ENCODE data around the gene TFE3. TPM values are rescaled to one million over a fixed set of nuclear protein-coding genes. Genes with fewer than 3 reads are reported as not detected.

Gene TFE3, protein sequence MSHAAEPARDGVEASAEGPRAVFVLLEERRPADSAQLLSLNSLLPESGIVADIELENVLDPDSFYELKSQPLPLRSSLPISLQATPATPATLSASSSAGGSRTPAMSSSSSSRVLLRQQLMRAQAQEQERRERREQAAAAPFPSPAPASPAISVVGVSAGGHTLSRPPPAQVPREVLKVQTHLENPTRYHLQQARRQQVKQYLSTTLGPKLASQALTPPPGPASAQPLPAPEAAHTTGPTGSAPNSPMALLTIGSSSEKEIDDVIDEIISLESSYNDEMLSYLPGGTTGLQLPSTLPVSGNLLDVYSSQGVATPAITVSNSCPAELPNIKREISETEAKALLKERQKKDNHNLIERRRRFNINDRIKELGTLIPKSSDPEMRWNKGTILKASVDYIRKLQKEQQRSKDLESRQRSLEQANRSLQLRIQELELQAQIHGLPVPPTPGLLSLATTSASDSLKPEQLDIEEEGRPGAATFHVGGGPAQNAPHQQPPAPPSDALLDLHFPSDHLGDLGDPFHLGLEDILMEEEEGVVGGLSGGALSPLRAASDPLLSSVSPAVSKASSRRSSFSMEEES
- 16.8 TPM for total RNA-seq

DNA sequence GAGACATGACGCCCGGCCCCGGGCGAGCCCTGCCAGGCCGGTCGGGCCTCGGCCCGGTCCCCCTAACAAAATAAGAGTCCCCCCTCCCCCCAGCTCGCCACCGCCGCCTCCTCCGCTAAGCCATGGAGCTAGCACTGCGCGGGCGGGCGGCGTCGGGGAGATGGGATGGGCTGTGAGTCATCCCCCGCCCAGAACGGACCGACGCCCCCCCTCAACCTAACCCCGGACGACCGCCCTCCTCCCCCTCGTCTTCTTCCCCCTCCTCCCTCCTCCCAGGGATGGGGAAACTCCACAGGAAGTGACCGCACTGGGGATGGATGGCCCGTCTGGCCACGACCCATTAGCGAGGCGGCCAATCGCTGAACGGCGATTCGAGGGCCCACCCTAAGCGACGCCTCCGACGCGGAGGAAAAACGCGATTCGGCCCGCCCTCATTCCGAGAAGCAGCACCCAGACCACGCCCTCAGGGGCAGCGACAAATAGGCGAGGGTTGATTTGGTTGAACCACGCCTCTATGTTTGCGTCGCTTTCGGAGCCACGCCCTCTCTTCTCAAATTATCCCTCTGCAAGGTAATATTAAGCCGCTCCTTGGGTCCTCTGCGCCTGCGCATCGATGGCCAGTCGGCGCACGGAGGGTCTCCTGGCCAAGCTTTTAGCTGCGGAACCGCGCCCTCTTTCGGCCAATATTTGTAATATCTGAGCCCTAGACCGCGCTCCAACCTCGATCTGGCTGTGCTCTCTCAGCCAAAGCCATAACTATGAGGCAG is at the start of gene TFE3:
TFE3 (minus strand) TSS at position 138 of the 767 bp plus-strand sequence; CDS start at position 7, 131 bp downstream.
- DNase-seq (ENCODE audit: low spot score), result peak; percentile 97
- peak; percentile 82 for ATAC-seq

DNA sequence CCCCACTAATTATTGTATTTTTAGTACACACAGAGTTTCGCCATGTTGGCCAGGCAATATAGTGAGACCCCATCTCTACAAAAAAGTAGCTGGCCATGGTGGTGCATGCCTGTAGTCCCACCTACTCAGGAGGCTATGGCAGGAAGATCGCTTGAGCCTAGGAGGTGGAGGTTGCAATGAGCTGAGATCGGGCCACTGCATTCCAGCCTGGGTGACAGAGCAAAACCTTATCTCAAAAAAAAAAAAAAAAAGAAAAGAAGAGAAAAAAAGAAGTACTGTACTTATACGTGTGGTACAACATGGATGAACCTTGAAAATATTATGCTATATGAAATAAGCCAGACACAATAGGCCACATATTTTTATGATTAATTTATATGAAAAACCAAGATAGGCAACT is 46.4 kb upstream of the TFE3 start:
- ATAC-seq (no peak), DNase-seq (ENCODE audit: low spot score) (no peak)

DNA sequence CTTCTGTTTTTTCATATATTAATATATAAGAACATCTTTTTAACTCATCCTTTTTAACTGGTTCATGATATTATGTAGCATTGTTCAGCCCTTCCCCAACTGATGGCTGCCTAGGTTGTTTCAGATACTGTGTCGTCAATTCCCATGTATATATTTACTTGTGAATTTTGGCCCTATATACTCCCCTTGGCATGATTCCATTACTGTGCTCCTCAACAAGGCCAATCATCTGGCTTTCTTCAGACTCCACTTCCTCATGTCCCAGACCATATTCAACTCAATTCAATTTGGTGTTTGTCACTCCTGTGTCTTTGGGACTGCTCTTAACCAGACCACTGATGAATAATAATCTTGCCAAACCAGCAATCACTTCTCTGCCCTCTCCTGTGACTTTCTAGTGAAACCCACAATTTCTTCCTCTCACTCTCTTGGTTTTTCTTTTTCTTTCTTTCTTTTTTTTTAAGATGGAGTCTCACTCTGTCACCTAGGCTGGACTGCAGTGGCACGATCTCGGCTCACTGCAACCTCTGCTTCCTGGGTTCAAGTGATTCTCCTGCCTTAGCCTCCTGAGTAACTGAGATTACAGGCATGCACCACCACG is 39.2 kb upstream of the TFE3 start:
- DNase-seq (ENCODE audit: low spot score), result no peak
- ATAC-seq, result no peak

DNA sequence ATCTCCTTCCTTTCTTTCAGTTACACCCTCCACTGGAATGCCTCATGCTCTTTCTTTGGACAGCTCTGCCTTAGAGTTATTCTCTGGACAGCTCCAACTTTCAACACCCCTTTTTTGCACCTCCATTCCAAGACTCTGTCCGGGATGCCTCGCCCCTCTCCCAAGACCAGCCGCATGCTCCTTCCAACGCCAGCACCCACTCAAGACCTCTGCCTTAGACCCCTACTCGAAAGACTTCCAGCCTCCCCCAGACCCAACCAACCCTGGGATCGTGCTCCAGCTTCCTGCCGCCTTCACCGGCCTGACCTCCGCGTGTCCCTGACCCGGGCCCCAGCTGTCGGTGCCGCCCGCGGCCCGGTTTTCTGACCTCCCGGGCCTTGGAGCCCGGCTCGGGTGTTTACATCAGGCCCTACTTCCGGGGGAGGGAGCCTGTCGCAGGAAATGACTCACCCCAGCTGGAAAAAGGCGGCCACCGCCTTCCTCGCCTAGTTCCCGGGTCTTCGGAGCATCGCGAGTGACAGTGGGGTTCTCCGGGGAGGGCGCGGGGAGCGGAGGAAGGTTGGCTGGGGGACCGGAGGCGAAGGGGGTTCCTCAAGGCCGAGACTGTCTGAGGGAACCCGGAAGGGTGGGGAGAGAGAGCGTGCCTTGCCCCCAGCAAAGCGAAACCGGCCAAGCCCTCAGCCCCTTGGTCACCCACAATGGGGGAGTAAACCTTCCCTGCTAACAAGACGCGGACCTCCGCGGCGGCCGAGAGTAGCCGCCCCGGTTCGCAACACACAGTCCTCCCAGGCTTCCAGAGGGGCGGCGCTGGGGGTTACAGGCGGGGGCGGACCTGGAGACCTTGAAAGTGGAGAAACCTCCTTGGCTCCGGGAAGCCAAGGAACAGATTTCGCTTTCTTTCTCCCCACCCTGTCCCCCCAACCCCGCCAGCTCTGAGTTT is 36.6 kb upstream of the TFE3 start, which contains the start of gene WDR45:
WDR45 (minus strand) TSS at position 399 of the 940 bp plus-strand sequence. CDS start 1,792 bp downstream, outside the sequence.
- ATAC-seq (peak; percentile 94), DNase-seq (ENCODE audit: low spot score) (peak; percentile 70)

DNA sequence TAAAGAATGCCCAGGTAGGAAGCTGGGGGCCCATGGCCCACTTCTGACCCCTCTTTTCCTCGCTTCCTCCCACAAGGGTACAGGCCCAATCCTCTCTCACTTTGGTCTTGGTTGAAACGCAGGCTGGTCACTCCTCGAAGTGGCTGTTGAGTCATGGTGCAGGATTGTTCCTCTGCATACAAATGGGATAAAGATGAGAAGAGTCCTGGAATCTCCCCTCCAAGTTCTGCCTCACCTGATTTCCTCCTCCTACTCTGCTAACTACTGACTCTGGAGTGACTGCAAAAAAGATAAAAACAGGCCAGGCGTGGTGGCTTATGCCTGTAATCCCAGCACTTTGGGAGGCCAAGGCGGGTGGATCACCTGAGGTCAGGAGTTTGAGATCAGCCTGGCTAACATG is 34.8 kb upstream of the TFE3 start:
- no peak for ATAC-seq
- DNase-seq (ENCODE audit: low spot score), result no peak

DNA sequence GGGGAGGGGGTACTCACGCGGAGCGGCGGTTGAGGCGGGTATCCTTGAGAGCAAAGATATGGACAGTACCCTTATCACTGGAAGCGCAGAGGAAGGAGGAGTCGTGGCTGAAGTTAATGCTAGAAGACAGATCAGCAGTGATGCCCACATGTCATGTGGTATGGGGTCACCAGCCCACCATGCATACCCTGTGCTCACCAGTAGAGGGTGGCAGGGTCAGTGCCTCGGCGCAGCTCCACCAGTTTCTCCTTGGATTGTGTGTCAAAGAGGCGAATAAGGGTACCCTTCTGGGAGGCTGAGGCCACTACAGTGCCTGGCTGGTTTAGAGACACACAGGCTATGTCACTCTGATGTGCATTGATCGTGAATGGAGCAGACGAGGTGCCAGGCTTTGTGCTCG is 32.2 kb upstream of the TFE3 start:
- ATAC-seq, result no peak
- no peak for DNase-seq (ENCODE audit: low spot score)

DNA sequence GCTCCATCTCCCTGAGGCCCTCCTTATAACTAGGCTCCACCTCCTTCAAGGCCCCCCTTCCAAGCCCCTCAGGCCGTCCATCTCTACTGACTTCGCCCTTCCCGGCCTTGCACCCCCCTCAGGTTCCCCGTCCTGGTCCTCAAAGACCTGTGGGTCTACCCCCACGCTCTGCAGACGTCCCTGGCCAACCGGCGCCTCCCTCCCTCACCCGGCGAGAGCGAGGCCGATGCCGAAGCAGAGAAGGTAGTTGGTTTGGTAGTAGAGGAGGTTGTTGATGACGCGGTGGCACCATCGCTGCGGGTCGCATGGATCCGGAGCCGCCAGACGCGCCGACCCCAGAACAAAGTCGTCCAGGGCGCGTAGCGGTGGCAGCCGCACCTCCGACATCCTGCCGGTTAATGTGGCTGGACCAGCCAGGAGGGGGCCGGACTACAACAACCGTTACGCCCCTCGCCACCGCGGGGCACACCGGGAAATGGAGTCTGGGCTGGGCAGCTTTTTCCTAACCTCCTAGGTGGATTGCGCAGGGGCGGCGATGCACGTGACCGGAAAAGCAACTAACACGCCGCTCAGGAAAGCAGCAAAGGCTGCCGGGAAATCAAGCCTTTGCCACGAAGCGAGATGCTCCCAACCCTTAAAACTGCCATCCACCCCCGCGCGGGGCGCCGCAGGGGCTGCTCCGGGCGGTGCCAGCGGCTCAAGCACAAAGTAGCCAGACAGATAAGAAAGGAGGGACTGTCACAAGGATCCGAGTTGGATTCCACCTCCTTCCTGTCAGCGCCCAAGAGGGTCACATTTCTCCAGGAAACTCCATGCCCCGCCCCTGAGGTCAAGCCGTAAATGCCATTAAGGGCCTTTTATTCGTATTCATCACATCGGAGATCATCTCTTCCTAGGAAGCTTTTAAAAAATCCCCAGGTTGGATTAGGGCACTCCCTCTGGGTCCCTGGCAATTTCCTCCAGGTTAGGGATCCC is 30.7 kb upstream of the TFE3 start, which contains the start of gene PRAF2:
PRAF2 (minus strand) TSS at position 402 of the 975 bp plus-strand sequence; CDS start at position 387, 15 bp downstream.
- ATAC-seq (peak; percentile 93), DNase-seq (ENCODE audit: low spot score) (peak; percentile 94)

DNA sequence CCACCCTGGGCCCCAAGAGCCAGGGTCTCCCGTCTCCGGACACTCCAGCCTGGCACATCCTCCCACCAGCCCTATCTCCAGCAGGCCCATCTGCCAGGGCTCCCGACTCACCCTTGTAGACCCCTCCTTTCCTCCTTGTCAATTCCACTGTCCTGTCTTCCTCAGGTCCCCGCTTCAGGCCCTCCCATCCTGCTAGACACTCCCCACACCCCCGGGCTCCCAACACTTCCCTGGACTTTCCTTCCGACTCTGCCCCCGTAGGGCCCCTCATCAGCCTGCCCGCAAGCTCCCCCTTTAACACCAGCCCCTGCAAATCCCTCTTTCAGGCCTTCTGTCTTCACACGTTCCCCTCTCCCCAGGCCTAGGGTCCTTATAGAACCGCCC is 29.5 kb upstream of the TFE3 start:
- DNase-seq (ENCODE audit: low spot score) (no peak), ATAC-seq (no peak)

DNA sequence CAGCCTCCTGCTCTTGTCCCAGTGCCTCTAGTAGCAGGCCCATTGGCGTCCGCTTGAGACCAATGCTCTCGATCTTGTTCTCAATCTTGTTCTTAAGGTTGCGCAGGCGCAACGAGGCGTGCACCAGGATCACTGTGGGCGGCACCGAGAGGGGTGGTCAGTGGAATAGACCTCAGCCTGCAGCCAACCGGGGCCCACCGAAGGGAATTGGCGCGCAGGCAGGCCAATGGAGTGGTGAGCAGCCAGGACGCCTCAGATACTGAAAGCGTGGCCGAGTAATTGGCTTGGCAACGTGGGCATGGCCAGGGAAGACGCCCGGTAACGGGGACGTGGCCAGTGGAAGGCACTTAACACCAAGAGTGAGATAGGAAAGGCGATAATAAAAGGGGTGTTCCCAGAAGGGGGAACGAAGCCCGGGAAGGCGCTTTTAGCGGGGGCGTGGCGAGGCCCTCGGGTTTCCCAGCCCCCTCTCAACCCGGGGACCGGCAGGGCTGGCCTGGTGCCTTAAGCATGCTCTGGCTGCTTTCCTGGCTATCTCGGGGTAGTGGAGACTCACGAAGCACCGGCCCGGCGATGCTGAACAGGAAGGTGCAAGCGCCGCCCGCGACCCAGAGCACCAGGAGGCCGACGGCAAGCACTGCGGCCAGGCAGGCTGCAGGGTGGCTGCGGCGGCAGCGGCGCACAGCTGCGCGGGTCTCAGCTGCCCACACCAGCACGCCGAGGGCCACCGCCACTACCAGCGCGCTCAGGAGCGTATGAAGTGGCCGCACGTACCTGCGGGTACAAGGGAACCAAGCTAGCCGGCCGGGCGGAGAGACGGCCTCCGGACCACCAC is 28.9 kb upstream of the TFE3 start:
- ATAC-seq, result peak; percentile 28
- DNase-seq (ENCODE audit: low spot score), result no peak

DNA sequence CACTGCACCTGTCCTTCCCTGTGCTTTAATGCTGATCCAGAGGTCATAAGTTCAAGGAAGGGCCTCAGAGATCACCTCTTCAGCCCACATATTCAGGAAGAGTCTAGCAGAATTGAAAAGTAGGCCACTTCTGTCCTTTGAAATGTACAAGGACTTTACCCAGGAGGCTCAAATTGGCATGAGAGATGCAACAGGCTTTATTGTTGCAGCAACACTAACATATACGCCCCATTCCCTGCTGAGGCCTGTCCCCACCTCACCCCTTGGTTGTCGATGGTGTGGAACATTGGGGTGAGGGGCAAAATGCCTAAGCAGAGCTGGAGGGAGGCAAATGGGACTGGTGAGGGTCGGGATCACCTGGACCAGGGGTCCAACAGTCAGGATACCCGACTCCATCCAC is 27.8 kb upstream of the TFE3 start:
- ATAC-seq (no peak), DNase-seq (ENCODE audit: low spot score) (no peak)

DNA sequence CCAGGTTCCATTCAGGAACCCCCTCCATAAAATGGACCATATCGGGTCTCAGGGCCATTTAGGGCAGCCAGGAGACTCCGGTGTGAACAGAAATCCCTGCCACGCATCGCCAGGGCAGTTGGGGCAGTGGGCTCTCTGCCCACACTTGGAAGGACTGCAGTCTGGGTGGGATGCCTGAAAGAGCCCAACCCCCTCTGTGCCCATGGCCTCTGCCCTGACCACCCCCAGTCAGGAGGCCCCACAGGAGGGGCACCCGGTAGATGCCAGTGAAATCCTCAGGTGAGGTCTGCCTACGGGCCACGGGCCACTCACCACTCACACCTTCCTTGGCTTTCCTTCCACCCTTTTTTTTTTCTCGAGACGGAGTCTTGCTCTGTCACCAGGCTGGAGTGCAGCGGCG is 25.9 kb upstream of the TFE3 start:
- DNase-seq (ENCODE audit: low spot score) (no peak), ATAC-seq (no peak)

DNA sequence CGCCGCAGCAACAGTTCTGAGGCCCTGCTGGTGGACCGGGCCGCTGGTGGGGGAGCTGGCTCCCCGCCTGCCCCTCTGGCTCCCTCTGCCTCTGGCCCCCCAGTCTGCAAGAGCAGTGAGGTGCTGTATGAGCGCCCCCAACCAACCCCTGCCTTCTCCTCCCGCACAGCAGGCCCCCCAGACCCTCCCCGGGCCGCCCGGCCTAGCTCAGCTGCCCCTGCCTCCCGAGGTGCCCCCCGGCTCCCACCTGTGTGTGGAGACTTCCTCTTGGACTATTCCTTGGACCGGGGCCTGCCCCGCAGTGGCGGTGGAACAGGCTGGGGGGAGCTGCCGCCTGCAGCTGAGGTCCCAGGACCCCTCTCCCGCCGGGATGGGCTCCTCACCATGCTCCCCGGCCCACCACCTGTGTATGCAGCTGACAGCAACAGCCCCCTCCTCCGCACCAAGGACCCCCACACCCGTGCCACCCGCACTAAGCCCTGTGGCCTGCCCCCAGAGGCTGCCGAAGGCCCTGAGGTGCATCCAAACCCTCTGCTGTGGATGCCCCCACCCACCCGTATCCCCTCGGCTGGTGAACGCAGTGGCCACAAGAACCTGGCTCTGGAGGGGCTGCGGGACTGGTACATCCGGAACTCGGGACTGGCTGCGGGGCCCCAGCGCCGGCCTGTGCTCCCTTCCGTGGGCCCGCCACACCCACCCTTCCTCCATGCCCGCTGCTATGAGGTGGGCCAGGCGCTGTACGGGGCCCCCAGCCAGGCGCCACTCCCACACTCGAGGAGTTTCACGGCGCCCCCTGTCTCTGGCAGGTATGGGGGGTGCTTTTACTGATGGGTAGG is 24.3 kb upstream of the TFE3 start:
- ATAC-seq, result no peak
- no peak for DNase-seq (ENCODE audit: low spot score)

DNA sequence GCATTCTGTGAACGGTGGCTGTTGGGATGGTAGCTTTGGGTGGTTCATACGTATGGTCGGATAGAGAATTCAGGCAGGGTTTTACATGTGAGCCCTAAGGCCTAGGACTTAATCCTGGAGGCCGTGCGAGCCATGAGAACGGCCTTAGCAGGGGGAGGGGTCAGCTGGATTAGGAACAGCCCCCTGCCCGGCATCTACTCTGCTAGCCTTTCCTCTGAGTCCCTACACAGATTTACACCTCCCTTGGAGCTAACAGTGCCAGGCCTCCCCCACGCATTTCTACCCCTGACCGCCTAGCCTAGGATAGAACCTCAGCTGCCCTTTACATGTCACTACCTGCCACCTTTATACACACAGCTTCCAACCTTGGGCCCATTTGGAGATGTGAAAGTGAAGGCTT is 23.5 kb upstream of the TFE3 start:
- DNase-seq (ENCODE audit: low spot score), result no peak
- no peak for ATAC-seq

DNA sequence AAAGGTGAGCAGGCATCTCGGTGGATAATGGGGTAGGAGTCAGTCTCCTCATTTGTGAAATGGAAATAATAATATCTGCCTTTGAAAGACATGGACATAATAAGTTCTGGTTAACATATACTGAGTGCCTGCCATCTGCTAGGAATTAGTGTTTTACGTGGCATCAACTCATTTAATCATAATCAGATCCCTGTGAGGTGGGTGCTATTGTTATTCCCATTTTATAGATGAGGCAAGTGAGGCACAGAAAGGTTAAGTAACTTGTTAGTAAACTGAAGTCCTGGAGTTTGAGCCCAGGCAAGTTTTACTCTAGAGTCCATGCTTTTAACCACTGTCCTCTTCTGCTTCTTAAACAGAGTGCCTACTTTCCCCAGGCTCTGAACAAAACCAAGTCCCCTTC is 23.1 kb upstream of the TFE3 start:
- ATAC-seq, result no peak
- no peak for DNase-seq (ENCODE audit: low spot score)

DNA sequence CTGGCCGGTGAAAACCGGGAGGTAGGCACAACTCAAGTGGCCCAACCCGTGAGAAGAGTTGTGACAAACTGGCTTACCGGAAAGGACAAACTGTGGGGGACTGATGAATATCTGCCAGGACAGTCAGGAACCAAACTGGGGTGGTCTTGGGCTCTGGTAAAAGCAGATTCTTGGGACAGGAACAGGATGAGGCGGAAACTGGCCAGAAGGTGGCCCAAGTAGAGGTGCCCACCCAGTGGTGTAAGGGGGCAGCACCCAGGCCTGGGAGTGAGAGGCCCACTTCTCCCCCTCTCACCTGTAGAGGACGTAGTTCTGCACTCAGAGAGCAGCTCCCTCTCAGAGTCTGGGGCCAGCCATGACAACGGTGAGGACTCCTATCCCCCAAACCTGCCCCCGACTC is 21.6 kb upstream of the TFE3 start:
- DNase-seq (ENCODE audit: low spot score) (no peak), ATAC-seq (no peak)

DNA sequence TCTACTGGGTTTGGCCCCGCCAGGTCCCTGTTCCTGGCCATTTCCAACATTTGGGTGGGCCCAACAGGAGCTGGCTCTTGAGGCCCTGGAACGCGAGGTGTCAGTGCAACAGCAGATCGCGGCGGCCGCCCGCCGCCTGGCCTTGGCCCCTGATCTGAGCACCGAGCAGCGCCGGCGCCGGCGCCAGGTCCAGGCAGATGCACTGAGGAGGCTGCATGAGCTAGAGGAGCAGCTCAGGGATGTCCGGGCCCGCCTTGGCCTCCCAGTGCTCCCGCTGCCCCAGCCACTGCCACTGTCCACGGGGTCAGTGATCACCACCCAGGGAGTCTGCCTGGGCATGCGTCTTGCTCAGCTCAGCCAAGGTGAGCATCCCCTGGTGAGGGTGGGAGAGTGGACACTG is 21.1 kb upstream of the TFE3 start:
- no peak for ATAC-seq
- no peak for DNase-seq (ENCODE audit: low spot score)

DNA sequence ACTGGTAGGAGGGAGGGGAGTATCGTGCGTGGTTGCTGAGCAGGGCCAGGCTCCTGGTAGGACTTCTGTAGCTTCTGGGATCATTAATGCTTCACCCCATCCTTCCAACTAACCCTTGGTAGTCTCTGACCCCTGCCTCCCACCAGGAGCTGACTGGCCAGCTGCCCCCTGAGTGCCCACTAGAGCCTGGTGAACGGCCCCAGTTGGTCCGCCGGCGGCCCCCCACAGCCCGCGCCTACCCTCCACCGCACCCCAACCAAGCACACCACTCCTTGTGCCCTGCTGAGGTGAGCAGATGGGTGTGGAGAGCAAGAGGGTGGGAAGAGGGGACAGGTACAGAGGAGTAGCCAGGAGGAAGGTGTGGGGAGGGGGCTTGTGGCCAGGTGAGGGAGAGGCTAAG is 20.6 kb upstream of the TFE3 start:
- ATAC-seq, result no peak
- no peak for DNase-seq (ENCODE audit: low spot score)

Data from left lobe of liver (tissue), 2 donors.